GM12872 (cell line): ENCODE results near the gene CDS2.

ENCODE experiments used
- TF ChIP-seq, protein P1 (sequence below): IDR thresholded peaks from 3 replicates; pipeline ENCODE4 v1.5.1; 2011; ENCODE audit warnings: low read depth, mild to moderate bottlenecking, low read length, moderate library complexity; ENCODE audit not compliant: insufficient read depth

CDS2 gene

DNA sequence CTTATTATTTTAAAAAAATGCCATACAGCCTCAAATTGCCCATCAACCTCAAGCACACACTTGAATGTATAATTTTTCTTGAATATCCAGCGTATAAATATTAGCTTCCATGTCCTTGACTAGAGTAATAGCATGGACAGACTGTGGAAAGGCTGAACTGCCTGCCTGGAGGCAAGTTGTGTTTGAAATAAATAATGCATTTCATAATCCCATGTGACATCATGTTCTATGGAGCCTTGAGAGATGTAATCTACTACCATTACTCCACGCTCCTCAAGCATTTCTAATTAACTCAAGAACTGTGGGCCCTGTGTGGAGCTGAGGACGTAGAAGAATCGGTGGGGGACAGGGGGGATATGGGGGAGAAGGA, 94.2 kb downstream of the CDS2 start:
- TF ChIP-seq, protein P1, sequence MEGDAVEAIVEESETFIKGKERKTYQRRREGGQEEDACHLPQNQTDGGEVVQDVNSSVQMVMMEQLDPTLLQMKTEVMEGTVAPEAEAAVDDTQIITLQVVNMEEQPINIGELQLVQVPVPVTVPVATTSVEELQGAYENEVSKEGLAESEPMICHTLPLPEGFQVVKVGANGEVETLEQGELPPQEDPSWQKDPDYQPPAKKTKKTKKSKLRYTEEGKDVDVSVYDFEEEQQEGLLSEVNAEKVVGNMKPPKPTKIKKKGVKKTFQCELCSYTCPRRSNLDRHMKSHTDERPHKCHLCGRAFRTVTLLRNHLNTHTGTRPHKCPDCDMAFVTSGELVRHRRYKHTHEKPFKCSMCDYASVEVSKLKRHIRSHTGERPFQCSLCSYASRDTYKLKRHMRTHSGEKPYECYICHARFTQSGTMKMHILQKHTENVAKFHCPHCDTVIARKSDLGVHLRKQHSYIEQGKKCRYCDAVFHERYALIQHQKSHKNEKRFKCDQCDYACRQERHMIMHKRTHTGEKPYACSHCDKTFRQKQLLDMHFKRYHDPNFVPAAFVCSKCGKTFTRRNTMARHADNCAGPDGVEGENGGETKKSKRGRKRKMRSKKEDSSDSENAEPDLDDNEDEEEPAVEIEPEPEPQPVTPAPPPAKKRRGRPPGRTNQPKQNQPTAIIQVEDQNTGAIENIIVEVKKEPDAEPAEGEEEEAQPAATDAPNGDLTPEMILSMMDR, result no peak

DNA sequence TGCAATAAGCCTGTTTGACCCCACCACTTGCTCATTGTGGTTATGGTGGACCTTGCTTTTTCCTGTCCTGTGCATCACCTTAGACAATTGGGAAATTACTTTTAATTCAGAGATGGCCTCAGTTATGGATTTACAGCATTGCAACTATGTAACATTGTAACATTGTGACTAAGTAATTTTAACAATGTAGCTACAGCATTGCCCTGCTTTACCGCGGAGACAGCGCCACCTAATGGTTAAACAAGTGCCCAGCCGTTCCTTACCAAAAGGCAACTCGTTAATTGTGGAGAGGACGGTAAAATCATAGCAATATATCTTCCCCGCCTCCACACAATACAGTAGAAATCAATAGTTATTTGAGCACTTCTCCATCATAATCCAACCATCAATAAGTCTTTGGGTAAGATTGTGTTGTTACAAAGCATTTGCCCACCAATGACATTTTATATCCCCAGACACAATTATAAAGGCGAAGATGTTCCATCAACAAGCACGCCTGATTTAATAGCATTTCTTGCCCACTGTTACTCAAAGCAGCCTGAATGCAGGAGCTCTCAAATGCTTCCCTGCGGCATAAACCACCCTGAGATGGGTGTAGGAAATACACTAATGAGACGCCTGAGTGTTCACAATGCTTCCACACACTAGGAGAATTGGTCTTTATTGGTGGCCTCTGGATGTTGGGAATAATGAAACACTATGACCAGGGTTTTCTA, 96.3 kb downstream of the CDS2 start:
- TF ChIP-seq, protein P1, result peak; percentile 87

GRCh38 chr20:5230544-5230943, 103.7 kb downstream of the CDS2 start:
- TF ChIP-seq, protein P1, result no peak

- TF ChIP-seq, protein P1, result no peak
These were observed 107.3 kb downstream of the CDS2 start for GRCh38 chr20:5234158-5234557.

DNA sequence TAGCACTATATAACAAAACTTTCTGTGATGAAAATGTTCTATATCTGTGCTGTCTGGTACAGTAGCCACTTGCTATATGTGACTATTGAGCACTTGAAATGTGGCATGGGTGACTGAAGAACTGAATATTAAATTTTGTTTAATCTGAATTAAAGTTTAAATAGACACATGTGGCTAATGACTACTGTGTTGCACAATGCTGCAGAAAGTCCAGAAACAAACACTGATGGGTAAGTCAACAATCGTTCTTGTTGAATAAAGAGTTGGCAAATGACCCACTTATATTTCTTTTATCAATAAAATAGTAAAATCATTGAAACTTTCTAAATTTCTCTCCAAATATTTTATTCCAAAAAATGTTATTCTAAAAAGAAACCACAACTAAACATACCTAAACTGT, 108.2 kb downstream of the CDS2 start:
- TF ChIP-seq, protein P1, result no peak
